HG03066 (cell line): ENCODE data around the gene LRP1.

Source experiments
- ATAC-seq: cut with Tn5 transposase; IDR thresholded peaks from one replicate; pipeline ENCODE4 v1.9.1; 2021; ENCODE audit warnings: low read depth; ENCODE audit not compliant: unreplicated experiment

Gene LRP1

GRCh38 chr12:57169046-57169795 lies 40.9 kb downstream of the LRP1 start:
- no peak for ATAC-seq

- no peak for ATAC-seq
These were observed 41.7 kb downstream of the LRP1 start for GRCh38 chr12:57169969-57170368.

- ATAC-seq = no peak
These were observed 42.1 kb downstream of the LRP1 start for GRCh38 chr12:57170408-57170807.

GRCh38 chr12:57170927-57171326 lies 42.6 kb downstream of the LRP1 start:
- no peak for ATAC-seq

GRCh38 chr12:57171668-57172067 lies 43.4 kb downstream of the LRP1 start:
- no peak for ATAC-seq

GRCh38 chr12:57173089-57173488 lies 44.8 kb downstream of the LRP1 start:
- ATAC-seq = no peak

GRCh38 chr12:57173683-57174082 lies 45.4 kb downstream of the LRP1 start:
- no peak for ATAC-seq

- no peak for ATAC-seq
These were observed 47.3 kb downstream of the LRP1 start for GRCh38 chr12:57175428-57176138.

- ATAC-seq = no peak
These were observed 47.8 kb downstream of the LRP1 start for GRCh38 chr12:57176139-57176477.

- ATAC-seq = no peak
These were observed 48.6 kb downstream of the LRP1 start for GRCh38 chr12:57176846-57177245.

- ATAC-seq = no peak
These were observed 49.1 kb downstream of the LRP1 start for GRCh38 chr12:57177354-57177753.

- no peak for ATAC-seq
These were observed 49.9 kb downstream of the LRP1 start for GRCh38 chr12:57178213-57178612.

- no peak for ATAC-seq
These were observed 51.2 kb downstream of the LRP1 start for GRCh38 chr12:57179331-57180086.

GRCh38 chr12:57180321-57180989 lies 52.2 kb downstream of the LRP1 start:
- no peak for ATAC-seq

GRCh38 chr12:57181072-57181471 lies 52.8 kb downstream of the LRP1 start:
- ATAC-seq = no peak

- no peak for ATAC-seq
These were observed 53.4 kb downstream of the LRP1 start for GRCh38 chr12:57181561-57182155.

- ATAC-seq = peak; percentile 87
These were observed 54.8 kb downstream of the LRP1 start for GRCh38 chr12:57182918-57183575.

- no peak for ATAC-seq
These were observed 55.8 kb downstream of the LRP1 start for GRCh38 chr12:57183939-57184725.

GRCh38 chr12:57185403-57185802 lies 57.1 kb downstream of the LRP1 start:
- no peak for ATAC-seq
